Pancreas (tissue), 10 donors: ENCODE measurements around the gene PPID. TPM values are rescaled to one million over a fixed set of nuclear protein-coding genes. Genes with fewer than 3 reads are reported as not detected.
A peak's percentile ranks its signal among the peaks of the same experiment; 100 is the strongest.
"Not testable (repeated sequence)": the region's sequence is repeated elsewhere in the genome, so short reads cannot be mapped to it uniquely, and the experiment has no call there.

Source experiments
- ATAC-seq, 4 donors: fragments of 200-7000 bp; cut with Tn5 transposase; one replicate each; pipeline versions ENCODE4 v1.8.0 to v1.9.1; 2020; ENCODE audit warnings: mild to moderate bottlenecking in 4 of 4, moderate library complexity in 4 of 4
- DNase-seq, 6 donors: peaks; one replicate each; pipeline ENCODE4 v3.0.0-alpha.2; 2020
- FAIRE-seq: peaks from 2 replicates; lab custom pipeline; 2012; peaks lifted over from hg19 to GRCh38; lab: Jason Lieb, UNC
- H3K27ac ChIP-seq, 4 donors: fragments of 200-600 bp; sonication (generic); 1 replicate in 3 of 4; 2 replicates in 1 of 4; pipeline versions ENCODE4 v1.5.0 to v1.8.0; 2020
- H3K27me3 ChIP-seq, 4 donors: fragments of 200-600 bp; one replicate each; pipeline ENCODE4 v1.8.0; 2021
- H3K36me3 ChIP-seq, 3 donors: fragments of 200-600 bp; sonication (generic) in 1 of 3; one replicate each; pipeline versions ENCODE4 v1.5.0 to v1.8.0; 2020 to 2021
- H3K4me1 ChIP-seq, 3 donors: fragments of 200-600 bp; one replicate each; pipeline ENCODE4 v1.8.0; 2021
- H3K4me3 ChIP-seq, 4 donors: fragments of 200-600 bp; sonication (generic) in 2 of 4; one replicate each; pipeline versions ENCODE4 v1.5.0 to v1.8.0; 2020 to 2021
- H3K9me3 ChIP-seq, 4 donors: fragments of 200-600 bp; one replicate each; pipeline ENCODE4 v1.8.0; 2021
- CTCF ChIP-seq, 4 donors: fragments of 200-600 bp; sonication (generic) in 3 of 4; IDR thresholded peaks; one replicate each; pipeline versions ENCODE4 v1.5.0 to v1.8.0; 2021; ENCODE audit warnings: antibody characterized with exemption in 4 of 4
- WGBS, 2 donors: extraction: QIAGEN DNeasy Blood & Tissue Kit; methylation state at CpG; one replicate each; pipeline ENCODE4 v1.1.7; 2013; 5-methylcytosine and 5-hydroxymethylcytosine counted together
- intact Hi-C, 3 donors: fragments of 100-400 bp; cut with DNase I; formaldehyde crosslinking; loops; one replicate each; pipeline versions ENCODE4 v1.11.1 to v1.14.2; 2022
- polyA plus RNA-seq, 2 donors: library from polyadenylated mRNA; stranded (reverse); fragments of 200-250 nt; gene quantifications; one replicate each; pipeline ENCODE4 v1.2.3, GENCODE V29; 2013
- total RNA-seq, 6 donors: library from RNA; stranded (reverse); fragmentation: NEBNext Ultra II Directional in 4 of 6; extraction: Animal tissue kit (Norgen Biotek cat#: 25700) in 4 of 6; gene quantifications; one replicate each; pipeline versions ENCODE4 v1.2.1 to v1.2.4, GENCODE V29; 2021 to 2023
- donor health status: healthy with polysubstance abuse.
- donor health status: DM: no; HTN: no; CAD: no; lungs with moderate emphysema.
- donor health status: DM: no; HTN: no; CAD: no.
- donor health status: control.
- donor health status: control.
- donor health status: Bipolar disorder and iron deficiency.
- donor health status: DM: yes; HTN: yes; CAD: no.
- donor health status: DM: no; HTN: no; CAD: no.
- donor health status: DM: no; HTN: no; CAD: no.
- donor health status: DM: yes; HTN: yes; CAD: no.

The PPID gene
- total and polyA plus RNA-seq, 8 donors = 5.6 to 14.5 (median 8.3) TPM

GRCh38 chr4:158724637-158725036 lies 1.4 kb upstream of the PPID start:
- DNase-seq = no peak
- H3K27ac ChIP-seq = no peak overlapping the region
- peaks cover 0 to 8% (median 5%) of the 10 kb centered on the region in 3 donors for H3K4me1 ChIP-seq
- H3K9me3 ChIP-seq = no peaks in the 10 kb centered on the region
- no peak overlapping the region for H3K4me3 ChIP-seq
- 74 to 79% methylated on average over 4 of the region's 4 CpGs for WGBS, 2 donors
- ATAC-seq = no peak
- FAIRE-seq = no peak
- intact Hi-C loops = loop anchor here in 1 of 3 donors (5.0 to 10.0 kb wide), 2 partner anchors 128 to 480 kb away; no protein-coding TSS in a partner anchor
- no peaks in the 10 kb centered on the region for H3K27me3 ChIP-seq
- no peaks in the 10 kb centered on the region for H3K36me3 ChIP-seq
- no peak for TF ChIP-seq CTCF (IDR thresholded peaks at IDR 0.05)

GRCh38 chr4:158722291-158722916 lies 792 bp downstream of the PPID start:
- FAIRE-seq = no peak
- peak; percentile 38 to 76 (median 63) for ATAC-seq
- Histone ChIP-seq H3K4me1 (peaks cover 0 to 8% (median 5%) of the 10 kb centered on the region in 3 donors), H3K27me3 (no peaks in the 10 kb centered on the region), H3K4me3 (peak overlapping the region; percentile 50 to 77 (median 68)), H3K27ac (peak overlapping the region; percentile 63 to 95 (median 87)), H3K9me3 (no peaks in the 10 kb centered on the region), H3K36me3 (peaks cover 0 to 9% (median 0%) of the 10 kb centered on the region in 3 donors)
- TF ChIP-seq CTCF (IDR thresholded peaks at IDR 0.05) = no peak
- DNase-seq = peak in 1 of 6 donors; percentile 20
- 4 to 5% methylated on average over 16 of the region's 16 CpGs for WGBS, 2 donors
- intact Hi-C loops = loop anchor here in 1 of 3 donors (10.0 kb wide), 1 partner anchor 482 kb away; no protein-coding TSS in a partner anchor

GRCh38 chr4:158721680-158722079 lies 1.5 kb downstream of the PPID start:
- no peak overlapping the region for H3K27ac ChIP-seq
- FAIRE-seq (no peak), DNase-seq (no peak), ATAC-seq (no peak)
- 81 to 83% methylated on average over 1 of the region's 1 CpG for whole genome bisulfite sequencing, 2 donors
- peaks cover 0 to 12% (median 0%) of the 10 kb centered on the region in 3 donors for H3K36me3 ChIP-seq
- H3K9me3 ChIP-seq = no peaks in the 10 kb centered on the region
- no peak overlapping the region for H3K4me3 ChIP-seq
- H3K27me3 ChIP-seq = no peaks in the 10 kb centered on the region
- intact Hi-C loops = loop anchor here in 1 of 3 donors (10.0 kb wide), 1 partner anchor 483 kb away; no protein-coding TSS in a partner anchor
- H3K4me1 ChIP-seq = peaks cover 0 to 8% (median 5%) of the 10 kb centered on the region in 3 donors
- no peak for TF ChIP-seq CTCF (IDR thresholded peaks at IDR 0.05)

- DNase-seq (no peak), FAIRE-seq (no peak), ATAC-seq (no peak)
- Histone ChIP-seq H3K36me3 (peaks cover 3 to 50% (median 4%) of the 10 kb centered on the region in 3 donors), H3K4me1 (no peaks in the 10 kb centered on the region), H3K9me3 (no peaks in the 10 kb centered on the region), H3K4me3 (no peak overlapping the region), H3K27ac (no peak overlapping the region), H3K27me3 (no peaks in the 10 kb centered on the region)
- TF ChIP-seq CTCF (IDR thresholded peaks at IDR 0.05) = no peak
- WGBS, 2 donors = 57% methylated on average over 3 of the region's 3 CpGs
- intact Hi-C loops = no loop called here
These were observed 7.4 kb downstream of the PPID start for GRCh38 chr4:158715802-158716201.

- 84 to 89% methylated on average over 4 of the region's 4 CpGs for WGBS, 2 donors
- FAIRE-seq = no peak
- no peak for ATAC-seq
- Histone ChIP-seq H3K4me3 (no peak overlapping the region), H3K4me1 (no peaks in the 10 kb centered on the region), H3K9me3 (no peaks in the 10 kb centered on the region), H3K27me3 (no peaks in the 10 kb centered on the region), H3K36me3 (peaks cover 4 to 59% (median 8%) of the 10 kb centered on the region in 3 donors), H3K27ac (no peak overlapping the region)
- TF ChIP-seq CTCF (IDR thresholded peaks at IDR 0.05) = no peak
- intact Hi-C loops = no loop called here
- no peak for DNase-seq
These were observed 8.3 kb downstream of the PPID start for GRCh38 chr4:158714937-158715336.

GRCh38 chr4:158712622-158713021 lies 10.6 kb downstream of the PPID start:
- peaks cover 4 to 67% (median 8%) of the 10 kb centered on the region in 3 donors for H3K36me3 ChIP-seq
- H3K27ac ChIP-seq, H3K9me3 ChIP-seq, intact Hi-C loops, H3K4me1 ChIP-seq, H3K27me3 ChIP-seq, FAIRE-seq, ATAC-seq, H3K4me3 ChIP-seq, DNase-seq: not testable (repeated sequence)
- 91 to 98% methylated on average over 4 of the region's 4 CpGs for WGBS, 2 donors
